Prostate gland (tissue), 2 donors: Measurements from ENCODE around the gene RPS18. TPM values are rescaled to one million over a fixed set of nuclear protein-coding genes. Genes with fewer than 3 reads are reported as not detected.
"Not testable (repeated sequence)": the region's sequence is repeated elsewhere in the genome, so short reads cannot be mapped to it uniquely, and the experiment has no call there.

ENCODE experiments used
- DNase-seq: peaks from one replicate; pipeline ENCODE4 v3.0.0-alpha.2; 2019; ENCODE audit warnings: low spot score
- H3K27ac ChIP-seq, 2 donors: fragments of 200-600 bp; sonication (generic); 2 replicates each; pipeline ENCODE4 v1.5.1; 2017 to 2019
- H3K27me3 ChIP-seq: fragments of 200-600 bp; sonication (generic); replicated peaks from 2 replicates; pipeline ENCODE4 v1.5.1; 2019; ENCODE audit not compliant: insufficient read depth
- H3K36me3 ChIP-seq, 2 donors: fragments of 200-600 bp; sonication (generic); 1 replicate in 1 of 2; 2 replicates in 1 of 2; pipeline versions ENCODE4 v1.5.1 to v1.8.1; 2017 to 2019
- H3K4me1 ChIP-seq: fragments of 200-600 bp; sonication (generic); replicated peaks from 2 replicates; pipeline ENCODE4 v1.5.1; 2019
- H3K4me3 ChIP-seq, 2 donors: fragments of 200-600 bp; sonication (generic); 2 replicates each; pipeline ENCODE4 v1.5.1; 2017 to 2019
- H3K9me3 ChIP-seq: fragments of 200-600 bp; sonication (generic); 2 replicates; pipeline ENCODE4 v1.5.1; 2017
- CTCF ChIP-seq, 4 experiments: fragments of 200-600 bp in 2 of 4; fragments of 450-650 bp in 2 of 4; sonication (generic) in 2 of 4; IDR thresholded peaks; 1 replicate in 3 of 4; 2 replicates in 1 of 4; pipeline ENCODE4 v1.5.1; 2016 to 2019; ENCODE audit warnings: antibody characterized with exemption in 4 of 4, mild to moderate bottlenecking in 2 of 4, moderate library complexity in 2 of 4
- POLR2A ChIP-seq: fragments of 450-650 bp; IDR thresholded peaks from one replicate; pipeline ENCODE4 v1.6.1; 2016; ENCODE audit warnings: antibody characterized with exemption, mild to moderate bottlenecking
- POLR2AphosphoS5 ChIP-seq: sonication (generic); formaldehyde crosslinking; IDR thresholded peaks from one replicate; pipeline ENCODE4 v1.6.1; 2017; ENCODE audit warnings: antibody characterized with exemption
- WGBS: methylation state at CpG from one replicate; pipeline ENCODE4 v1.1.5; 2018; 5-methylcytosine and 5-hydroxymethylcytosine counted together
- intact Hi-C: fragments of 100-400 bp; cut with DNase I; formaldehyde crosslinking; loops from one replicate; pipeline ENCODE4 v1.14.2; 2022
- total RNA-seq, 2 donors: library from RNA; depleted of rRNA; stranded (reverse); fragments of >200 nt; gene quantifications; one replicate each; pipeline ENCODE4 v1.1.0, GENCODE V29; 2016

RPS18 gene
- total RNA-seq, 2 donors from 2014 or later = 1,990 to 4,594 TPM

- H3K27me3 ChIP-seq = no peaks in the 10 kb centered on the region
- H3K4me1 ChIP-seq = no peaks in the 10 kb centered on the region
- no peak overlapping the region for H3K4me3 ChIP-seq
- H3K9me3 ChIP-seq = no peaks in the 10 kb centered on the region
- H3K36me3 ChIP-seq = no peaks in the 10 kb centered on the region
- intact Hi-C loops = no loop called here
- TF ChIP-seq CTCF (IDR thresholded peaks at IDR 0.05) = no peak
- no peak for TF ChIP-seq POLR2AphosphoS5
- TF ChIP-seq POLR2A = no peak
- no peak for DNase-seq
- H3K27ac ChIP-seq = no peak overlapping the region
Observed at GRCh38 chr6:33252759-33253158, 19.1 kb upstream of the RPS18 start.

GRCh38 chr6:33254591-33254990 lies 17.3 kb upstream of the RPS18 start:
- no peak for TF ChIP-seq POLR2A
- no peak for TF ChIP-seq POLR2AphosphoS5
- TF ChIP-seq CTCF (IDR thresholded peaks at IDR 0.05) = no peak
- intact Hi-C loops = no loop called here
- no peak overlapping the region for H3K27ac ChIP-seq
- no peak overlapping the region for H3K4me3 ChIP-seq
- no peak for DNase-seq
- H3K4me1 ChIP-seq = no peaks in the 10 kb centered on the region
- no peaks in the 10 kb centered on the region for H3K36me3 ChIP-seq
- no peaks in the 10 kb centered on the region for H3K27me3 ChIP-seq
- 90% methylated on average over 4 of the region's 4 CpGs for WGBS
- H3K9me3 ChIP-seq = no peaks in the 10 kb centered on the region

GRCh38 chr6:33259032-33259431 lies 12.8 kb upstream of the RPS18 start:
- no peak overlapping the region for H3K4me3 ChIP-seq
- TF ChIP-seq POLR2A (no peak), POLR2AphosphoS5 (no peak), CTCF (IDR thresholded peaks at IDR 0.05) (no peak)
- no peaks in the 10 kb centered on the region for H3K27me3 ChIP-seq
- intact Hi-C loops = no loop called here
- DNase-seq = no peak
- WGBS = 81% methylated on average over 5 of the region's 5 CpGs
- H3K36me3 ChIP-seq = no peaks in the 10 kb centered on the region
- H3K4me1 ChIP-seq = no peaks in the 10 kb centered on the region
- no peaks in the 10 kb centered on the region for H3K9me3 ChIP-seq
- no peak overlapping the region for H3K27ac ChIP-seq

- H3K27ac ChIP-seq, intact Hi-C loops, H3K9me3 ChIP-seq, H3K27me3 ChIP-seq, H3K4me3 ChIP-seq, H3K4me1 ChIP-seq, DNase-seq: not testable (repeated sequence)
- 95% methylated on average over 3 of the region's 3 CpGs for WGBS
- peaks cover 2 to 14% of the 10 kb centered on the region in 2 donors for H3K36me3 ChIP-seq
Observed at GRCh38 chr6:33262490-33262889, 9.4 kb upstream of the RPS18 start.

DNA sequence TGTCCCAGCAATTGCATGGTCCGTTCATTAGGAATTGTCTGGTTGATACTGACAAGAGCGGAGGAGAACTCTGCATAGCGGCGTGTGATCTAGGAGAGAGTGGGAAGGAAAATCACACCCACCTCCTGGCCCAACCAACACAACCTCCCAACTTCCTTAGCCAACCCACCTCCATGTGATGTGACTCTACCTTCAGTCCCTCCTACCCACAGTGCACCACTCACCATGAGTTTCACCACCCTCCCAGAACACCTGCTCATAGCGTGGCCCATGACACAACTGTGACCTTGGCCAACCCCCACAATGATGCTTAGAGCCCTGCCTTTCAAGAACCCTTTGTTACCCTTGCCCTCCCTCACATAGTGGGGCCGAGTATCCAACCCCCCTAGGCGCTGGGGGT lies 7.9 kb upstream of the RPS18 start:
- no peaks in the 10 kb centered on the region for H3K4me1 ChIP-seq
- H3K4me3 ChIP-seq = no peak overlapping the region
- H3K9me3 ChIP-seq = no peaks in the 10 kb centered on the region
- H3K27me3 ChIP-seq = no peaks in the 10 kb centered on the region
- H3K27ac ChIP-seq = no peak overlapping the region
- H3K36me3 ChIP-seq = peaks cover 10 to 22% of the 10 kb centered on the region in 2 donors
- intact Hi-C loops = no loop called here
- DNase-seq = no peak
- TF ChIP-seq POLR2AphosphoS5 (no peak), POLR2A (no peak), CTCF (IDR thresholded peaks at IDR 0.05) (no peak)
- WGBS = 94% methylated on average over 7 of the region's 7 CpGs
